NB4 (cell line): Measurements from ENCODE around the gene AHRR.

Source experiments
- CTCF ChIP-seq: IDR thresholded peaks from one replicate; pipeline ENCODE4 v1.5.1; 2012; ENCODE audit warnings: low read depth, low read length
- POLR2A ChIP-seq: IDR thresholded peaks from 2 replicates; pipeline ENCODE4 v1.6.1; 2011; ENCODE audit warnings: mild to moderate bottlenecking; ENCODE audit not compliant: insufficient read length; ENCODE audit errors: extremely low read depth

GRCh38 chr5:446066-446882, 124.8 kb downstream of the AHRR start:
- TF ChIP-seq CTCF (no peak), POLR2A (no peak)
